Thyroid gland (tissue), 4 donors: Measurements from ENCODE around the gene PSMG3. TPM values are rescaled to one million over a fixed set of nuclear protein-coding genes. Genes with fewer than 3 reads are reported as not detected.

Source experiments
- DNase-seq, 2 donors: peaks; one replicate each; pipeline ENCODE4 v3.0.0-alpha.2; 2019
- H3K27ac ChIP-seq, 3 donors: fragments of 200-600 bp; sonication (generic); 1 replicate in 2 of 3; 2 replicates in 1 of 3; pipeline ENCODE4 v1.5.1; 2016 to 2019; ENCODE audit warnings: mild to moderate bottlenecking in 1 of 3, moderate library complexity in 1 of 3
- H3K27me3 ChIP-seq: fragments of 200-600 bp; sonication (generic); one replicate; pipeline ENCODE4 v1.5.1; 2019
- H3K36me3 ChIP-seq, 2 donors: fragments of 200-600 bp; sonication (generic); one replicate each; pipeline ENCODE4 v1.5.1; 2016 to 2019
- H3K4me1 ChIP-seq, 2 donors: fragments of 200-600 bp; sonication (generic); one replicate each; pipeline ENCODE4 v1.5.1; 2017 to 2019
- H3K4me3 ChIP-seq, 3 donors: fragments of 200-600 bp; sonication (generic); replicated peaks in 1 of 3; 1 replicate in 2 of 3; 2 replicates in 1 of 3; pipeline ENCODE4 v1.5.1; 2016; ENCODE audit warnings: mild to moderate bottlenecking in 1 of 3
- H3K9me3 ChIP-seq: fragments of 200-600 bp; sonication (generic); one replicate; pipeline ENCODE4 v1.5.1; 2017
- POLR2A ChIP-seq, 2 donors: fragments of 450-650 bp; IDR thresholded peaks; one replicate each; pipeline ENCODE4 v1.6.1; 2017; ENCODE audit warnings: antibody characterized with exemption in 2 of 2, mild to moderate bottlenecking in 2 of 2, moderate library complexity in 1 of 2
- WGBS, 2 donors: methylation state at CpG; one replicate each; pipeline ENCODE4 v1.1.5; 2017; 5-methylcytosine and 5-hydroxymethylcytosine counted together
- intact Hi-C: fragments of 100-400 bp; cut with DNase I; formaldehyde crosslinking; loops from one replicate; pipeline ENCODE4 v1.15.1; 2023
- total RNA-seq, 4 donors: library from RNA; depleted of rRNA; stranded (reverse); fragments of >200 nt; gene quantifications; one replicate each; pipeline ENCODE4 v1.2.3, GENCODE V29; 2016
- TF ChIP-seq, protein P1 (sequence below), 6 experiments: fragments of 200-600 bp in 3 of 6; fragments of 450-650 bp in 3 of 6; sonication (generic) in 3 of 6; IDR thresholded peaks; one replicate each; pipeline ENCODE4 v1.5.1; 2016 to 2019; ENCODE audit warnings: antibody characterized with exemption in 6 of 6, mild to moderate bottlenecking in 2 of 6, inconsistent platforms in 1 of 6, moderate library complexity in 1 of 6

Gene PSMG3
- total RNA-seq, 4 donors from 2014 or later: 28.1 to 65.6 (median 50.2) TPM

DNA sequence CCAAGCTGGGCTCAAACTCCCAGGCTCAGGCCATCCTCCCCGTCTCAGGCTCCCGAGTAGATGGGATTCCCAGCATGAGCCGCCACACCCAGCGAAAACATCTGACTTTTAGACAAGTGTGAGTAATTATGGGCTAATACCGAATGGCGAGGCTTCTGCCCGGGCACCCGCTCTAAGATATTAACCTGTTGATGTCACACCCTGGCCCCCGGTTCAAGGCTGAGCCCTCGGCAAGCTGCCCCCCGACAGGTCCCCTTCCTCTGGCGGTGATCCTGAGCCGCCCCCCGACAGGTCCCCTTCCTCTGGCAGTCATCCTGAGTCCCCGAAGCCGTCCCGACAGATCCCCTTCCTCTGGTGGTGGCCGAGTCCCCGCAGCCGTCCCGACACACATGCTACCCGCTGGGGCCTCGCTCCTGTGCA, 5.2 kb downstream of the PSMG3 start:
- Histone ChIP-seq H3K9me3 (no peaks in the 10 kb centered on the region), H3K36me3 (no peaks in the 10 kb centered on the region), H3K27me3 (no peaks in the 10 kb centered on the region), H3K27ac (no peak overlapping the region), H3K4me1 (peaks cover 10 to 26% of the 10 kb centered on the region in 2 donors), H3K4me3 (no peak overlapping the region)
- WGBS, 2 donors: 77 to 80% methylated on average over 19 to 23 of the region's 23 CpGs
- TF ChIP-seq, protein P1, sequence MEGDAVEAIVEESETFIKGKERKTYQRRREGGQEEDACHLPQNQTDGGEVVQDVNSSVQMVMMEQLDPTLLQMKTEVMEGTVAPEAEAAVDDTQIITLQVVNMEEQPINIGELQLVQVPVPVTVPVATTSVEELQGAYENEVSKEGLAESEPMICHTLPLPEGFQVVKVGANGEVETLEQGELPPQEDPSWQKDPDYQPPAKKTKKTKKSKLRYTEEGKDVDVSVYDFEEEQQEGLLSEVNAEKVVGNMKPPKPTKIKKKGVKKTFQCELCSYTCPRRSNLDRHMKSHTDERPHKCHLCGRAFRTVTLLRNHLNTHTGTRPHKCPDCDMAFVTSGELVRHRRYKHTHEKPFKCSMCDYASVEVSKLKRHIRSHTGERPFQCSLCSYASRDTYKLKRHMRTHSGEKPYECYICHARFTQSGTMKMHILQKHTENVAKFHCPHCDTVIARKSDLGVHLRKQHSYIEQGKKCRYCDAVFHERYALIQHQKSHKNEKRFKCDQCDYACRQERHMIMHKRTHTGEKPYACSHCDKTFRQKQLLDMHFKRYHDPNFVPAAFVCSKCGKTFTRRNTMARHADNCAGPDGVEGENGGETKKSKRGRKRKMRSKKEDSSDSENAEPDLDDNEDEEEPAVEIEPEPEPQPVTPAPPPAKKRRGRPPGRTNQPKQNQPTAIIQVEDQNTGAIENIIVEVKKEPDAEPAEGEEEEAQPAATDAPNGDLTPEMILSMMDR (IDR thresholded peaks at IDR 0.05): no peak
- no peak for TF ChIP-seq POLR2A (IDR thresholded peaks at IDR 0.05)
- no peak for DNase-seq
- intact Hi-C loops: no loop called here

DNA sequence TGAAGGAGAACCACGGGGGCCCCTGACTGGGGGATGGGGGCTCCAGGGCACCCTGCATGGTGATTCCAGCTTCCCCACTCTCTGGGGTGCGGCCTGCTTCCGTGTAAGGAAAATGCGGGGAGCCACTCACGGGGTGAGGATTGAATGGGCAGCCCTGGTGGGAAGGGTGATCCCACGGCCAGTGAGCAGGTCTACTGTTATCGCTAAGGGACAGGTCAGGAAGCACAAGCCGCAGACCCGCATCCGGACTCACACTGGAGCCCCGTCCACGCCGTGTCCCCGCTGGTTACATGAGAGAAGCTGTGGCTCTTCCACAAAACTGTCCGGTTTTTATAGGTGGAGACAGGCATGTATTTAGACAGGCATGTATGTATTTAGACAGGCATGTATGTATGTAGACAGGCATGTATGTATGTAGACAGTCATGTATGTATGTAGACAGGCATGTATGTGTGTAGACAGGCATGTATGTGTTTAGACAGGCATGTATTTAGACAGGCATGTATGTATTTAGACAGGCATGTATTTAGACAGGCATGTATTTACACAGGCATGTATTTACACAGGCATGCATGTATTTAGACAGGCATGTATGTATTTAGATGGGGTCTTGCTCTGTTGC, 5.7 kb downstream of the PSMG3 start:
- no peak overlapping the region for H3K27ac ChIP-seq
- WGBS, 2 donors: 91 to 95% methylated on average over 15 of the region's 15 CpGs
- H3K36me3 ChIP-seq: no peaks in the 10 kb centered on the region
- no peaks in the 10 kb centered on the region for H3K27me3 ChIP-seq
- TF ChIP-seq, protein P1 (IDR thresholded peaks at IDR 0.05): no peak
- TF ChIP-seq POLR2A (IDR thresholded peaks at IDR 0.05): no peak
- no peaks in the 10 kb centered on the region for H3K9me3 ChIP-seq
- DNase-seq: no peak
- intact Hi-C loops: no loop called here
- no peak overlapping the region for H3K4me3 ChIP-seq
- peaks cover 6 to 22% of the 10 kb centered on the region in 2 donors for H3K4me1 ChIP-seq

DNA sequence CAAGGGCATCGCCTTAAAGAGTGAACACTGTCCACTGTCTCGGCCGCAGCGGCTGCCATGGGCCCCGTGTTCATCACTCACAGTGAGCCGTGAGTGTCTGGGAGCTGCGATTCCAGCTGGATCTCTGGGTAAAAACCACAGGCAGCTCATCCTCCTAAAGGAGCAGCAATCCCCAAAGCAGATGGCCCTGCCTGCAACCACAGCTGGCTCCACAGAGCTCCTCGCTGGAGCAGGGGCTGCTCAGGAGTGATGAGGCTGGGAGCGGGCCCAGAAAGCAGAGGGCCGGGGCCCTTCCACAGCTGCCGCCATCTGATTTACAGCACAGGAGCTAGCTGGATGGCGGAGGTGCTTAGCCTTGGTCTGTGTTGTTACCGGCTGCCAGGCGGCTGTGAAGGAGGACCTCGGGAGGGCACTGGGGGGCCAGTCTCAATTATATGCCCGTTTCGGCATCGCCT, 7.2 kb downstream of the PSMG3 start:
- Histone ChIP-seq H3K36me3 (no peaks in the 10 kb centered on the region), H3K9me3 (no peaks in the 10 kb centered on the region), H3K27ac (no peak overlapping the region), H3K4me3 (no peak overlapping the region), H3K27me3 (no peaks in the 10 kb centered on the region), H3K4me1 (peaks cover 0 to 9% of the 10 kb centered on the region in 2 donors)
- WGBS, 2 donors: 71 to 81% methylated on average over 15 to 18 of the region's 18 CpGs
- no peak for DNase-seq
- intact Hi-C loops: no loop called here
- TF ChIP-seq, protein P1 (IDR thresholded peaks at IDR 0.05): no peak
- no peak for TF ChIP-seq POLR2A (IDR thresholded peaks at IDR 0.05)

DNA sequence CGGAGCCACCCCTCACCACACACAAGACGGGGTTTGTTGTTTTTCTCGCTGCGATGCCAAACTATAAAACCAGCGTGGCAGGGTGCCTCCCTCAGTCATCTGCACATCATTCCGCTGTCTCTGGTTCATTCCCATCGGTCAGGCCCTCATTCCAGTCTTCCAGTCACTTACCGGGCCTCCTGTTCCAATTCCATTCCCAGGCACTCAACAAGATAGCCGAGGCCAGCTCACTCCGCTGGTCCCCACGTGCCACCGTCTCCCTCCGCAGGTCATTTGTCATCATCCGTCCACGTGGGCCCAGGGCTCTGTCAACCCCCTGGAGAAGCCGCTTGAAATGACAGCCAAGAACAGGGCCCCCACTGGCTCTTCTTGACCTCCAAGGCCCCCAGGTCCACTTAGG, 7.7 kb downstream of the PSMG3 start:
- Histone ChIP-seq H3K36me3 (no peaks in the 10 kb centered on the region), H3K9me3 (no peaks in the 10 kb centered on the region), H3K4me3 (no peak overlapping the region), H3K27me3 (no peaks in the 10 kb centered on the region), H3K27ac (no peak overlapping the region), H3K4me1 (peaks cover 0 to 9% of the 10 kb centered on the region in 2 donors)
- no peak for TF ChIP-seq POLR2A (IDR thresholded peaks at IDR 0.05)
- TF ChIP-seq, protein P1 (IDR thresholded peaks at IDR 0.05): no peak
- intact Hi-C loops: no loop called here
- WGBS, 2 donors: 56% methylated on average over 16 of the region's 16 CpGs
- no peak for DNase-seq

DNA sequence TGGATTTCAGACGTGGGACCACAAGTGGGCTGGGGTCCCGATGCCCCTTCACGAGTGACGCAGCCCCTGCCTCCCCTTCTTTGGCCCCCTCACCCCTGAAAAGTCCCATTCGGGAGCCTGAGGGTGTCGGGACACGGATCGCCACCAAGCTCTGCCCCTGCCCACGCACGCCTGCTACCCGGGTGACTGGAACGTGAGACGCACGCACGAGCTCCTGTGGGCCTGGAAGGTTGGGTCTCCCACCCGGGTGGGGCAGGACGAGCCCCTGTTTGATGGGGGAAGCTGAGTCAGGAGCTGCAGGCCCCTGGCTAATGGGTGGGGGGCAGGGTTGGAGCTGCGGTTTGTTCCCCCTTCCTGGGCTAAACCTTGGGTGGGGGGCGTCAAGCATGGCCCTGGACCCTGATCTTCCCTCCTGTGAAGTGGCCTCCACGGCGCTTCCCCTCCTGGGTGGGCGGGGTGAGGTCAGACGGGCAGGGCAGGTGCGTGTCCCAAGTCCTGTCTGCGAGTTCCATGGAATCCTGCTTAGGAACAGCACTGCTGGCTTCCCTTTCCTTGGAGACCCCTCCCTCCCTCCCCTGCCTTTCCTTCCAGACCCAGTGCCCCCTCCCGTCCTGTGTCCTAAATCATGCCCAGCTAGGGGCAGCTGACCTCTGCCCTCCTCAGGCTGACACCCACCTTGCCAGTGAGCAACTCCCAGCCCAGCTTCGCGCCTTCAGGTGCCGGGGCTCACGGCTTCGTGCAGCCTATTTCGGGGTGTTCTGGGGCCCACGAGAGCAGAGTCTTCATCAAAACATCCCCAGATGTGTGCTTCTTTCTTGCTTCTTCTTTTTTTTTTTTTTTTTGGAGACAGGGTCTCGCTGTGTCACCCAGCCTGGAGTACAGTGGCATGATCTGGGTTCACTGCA, 8.5 kb downstream of the PSMG3 start:
- Histone ChIP-seq H3K9me3 (no peaks in the 10 kb centered on the region), H3K27ac (no peak overlapping the region), H3K27me3 (no peaks in the 10 kb centered on the region), H3K4me3 (no peak overlapping the region), H3K4me1 (peaks cover 0 to 4% of the 10 kb centered on the region in 2 donors), H3K36me3 (no peaks in the 10 kb centered on the region)
- TF ChIP-seq, protein P1 (IDR thresholded peaks at IDR 0.05): no peak
- no peak for TF ChIP-seq POLR2A (IDR thresholded peaks at IDR 0.05)
- no peak for DNase-seq
- intact Hi-C loops: no loop called here
- WGBS, 2 donors: 81 to 84% methylated on average over 19 to 34 of the region's 34 CpGs
